GM19438 (cell line): Measurements from ENCODE around the gene RUSF1.
A peak's percentile ranks its signal among the peaks of the same experiment; 100 is the strongest.

Experiments used
- ATAC-seq: cut with Tn5 transposase; IDR thresholded peaks from one replicate; pipeline ENCODE4 v1.9.1; 2021; ENCODE audit warnings: low read depth; ENCODE audit not compliant: unreplicated experiment

RUSF1 gene

DNA sequence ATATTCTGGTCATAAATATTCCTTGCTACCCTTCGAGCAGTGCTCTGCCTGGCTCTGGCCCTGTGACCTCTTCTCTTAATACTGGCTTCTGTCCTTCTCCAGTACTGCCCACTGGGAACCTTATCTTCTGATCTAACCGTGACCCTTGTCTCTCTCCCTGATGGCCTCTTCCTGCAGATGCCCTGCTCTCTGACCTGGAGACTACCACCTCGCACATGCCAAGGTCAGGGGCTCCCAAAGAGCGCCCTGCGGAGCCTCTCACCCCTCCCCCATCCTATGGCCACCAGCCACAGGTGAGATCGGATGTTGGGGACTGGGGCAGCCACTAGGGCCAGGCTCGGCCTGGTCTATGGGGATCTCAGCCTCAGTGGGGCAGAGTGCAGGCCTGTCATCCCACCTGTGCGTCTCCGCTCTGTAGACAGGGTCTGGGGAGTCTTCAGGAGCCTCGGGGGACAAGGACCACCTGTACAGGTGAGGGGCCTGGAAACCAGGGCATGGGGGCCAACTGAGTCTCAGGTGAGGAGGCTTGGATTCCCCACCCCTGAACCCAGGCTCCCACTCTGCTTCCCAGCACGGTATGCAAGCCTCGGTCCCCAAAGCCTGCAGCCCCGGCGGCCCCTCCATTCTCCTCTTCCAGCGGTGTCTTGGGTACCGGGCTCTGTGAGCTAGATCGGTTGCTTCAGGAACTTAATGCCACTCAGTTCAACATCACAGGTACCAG, 34.8 kb downstream of the RUSF1 start:
- no peak for ATAC-seq

DNA sequence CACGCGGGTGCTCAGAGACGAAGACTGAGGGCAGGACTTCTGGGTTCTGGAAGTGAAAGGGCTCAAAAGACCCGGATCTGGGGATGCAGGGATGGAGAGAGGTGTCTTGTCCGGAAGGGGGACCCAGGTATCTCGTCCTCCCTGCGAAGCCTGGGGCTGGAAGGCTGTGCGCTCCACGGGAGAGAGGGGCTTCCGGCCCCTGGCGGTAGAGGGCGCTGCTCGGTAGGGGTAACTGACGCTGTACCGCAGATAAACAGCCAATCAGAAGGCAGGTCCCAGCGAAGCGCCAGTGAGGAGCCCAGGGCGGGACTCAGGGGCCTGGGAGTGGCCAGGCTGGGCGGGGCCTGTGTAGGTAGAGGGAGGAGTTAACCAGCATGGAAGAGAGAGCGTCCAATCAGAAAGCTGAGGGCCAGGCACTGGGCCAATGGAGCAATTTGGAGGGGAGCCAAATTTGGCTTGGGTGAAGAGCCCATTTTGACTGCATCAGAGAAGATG, 35.4 kb downstream of the RUSF1 start:
- no peak for ATAC-seq

DNA sequence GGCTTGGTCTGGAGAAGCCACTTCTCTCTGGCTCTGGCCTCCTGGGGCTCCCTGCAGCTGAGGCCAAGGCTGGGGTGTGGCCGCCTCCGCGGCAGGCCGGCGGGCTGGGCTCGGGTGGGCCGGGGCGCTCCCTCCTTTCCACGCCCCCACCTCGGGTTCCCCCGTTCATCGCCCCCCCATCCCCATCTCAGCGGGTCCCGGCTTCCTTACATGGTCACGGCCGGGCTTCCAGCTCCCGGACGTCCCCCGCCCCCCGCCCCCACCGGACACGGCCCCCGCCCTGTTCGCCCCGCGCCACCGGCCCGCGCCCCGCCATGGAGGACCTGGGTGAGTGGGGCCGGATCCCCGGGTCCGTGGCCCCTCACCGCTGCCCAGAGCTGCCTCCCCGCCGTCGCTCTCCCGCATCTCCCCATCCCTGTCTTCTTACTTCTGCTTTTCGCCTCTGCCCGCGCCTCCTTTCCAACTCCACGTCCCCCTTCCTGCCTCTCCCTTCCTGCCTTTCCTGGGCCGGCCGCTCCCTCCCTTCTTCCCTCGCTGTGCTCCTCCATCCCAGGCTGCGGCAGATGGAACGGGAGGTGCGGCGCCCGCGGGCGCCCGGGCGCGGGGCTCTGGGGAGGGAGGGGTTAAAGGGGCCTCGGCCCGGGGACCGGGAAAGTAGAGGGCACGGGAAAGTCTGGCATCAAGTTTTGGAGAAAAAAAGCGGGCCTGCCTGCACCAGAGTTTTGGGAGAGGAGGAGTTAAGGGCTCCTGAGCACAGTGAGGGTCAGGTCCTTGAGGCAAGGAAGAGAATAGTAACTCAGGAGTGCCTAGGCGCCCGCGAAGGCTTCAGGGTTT, 36.1 kb downstream of the RUSF1 start, which contains the start of gene TGFB1I1:
TGFB1I1 (plus strand) TSS at position 278 of the 834 bp plus-strand sequence; CDS start at position 315, 37 bp downstream.
- ATAC-seq = no peak

DNA sequence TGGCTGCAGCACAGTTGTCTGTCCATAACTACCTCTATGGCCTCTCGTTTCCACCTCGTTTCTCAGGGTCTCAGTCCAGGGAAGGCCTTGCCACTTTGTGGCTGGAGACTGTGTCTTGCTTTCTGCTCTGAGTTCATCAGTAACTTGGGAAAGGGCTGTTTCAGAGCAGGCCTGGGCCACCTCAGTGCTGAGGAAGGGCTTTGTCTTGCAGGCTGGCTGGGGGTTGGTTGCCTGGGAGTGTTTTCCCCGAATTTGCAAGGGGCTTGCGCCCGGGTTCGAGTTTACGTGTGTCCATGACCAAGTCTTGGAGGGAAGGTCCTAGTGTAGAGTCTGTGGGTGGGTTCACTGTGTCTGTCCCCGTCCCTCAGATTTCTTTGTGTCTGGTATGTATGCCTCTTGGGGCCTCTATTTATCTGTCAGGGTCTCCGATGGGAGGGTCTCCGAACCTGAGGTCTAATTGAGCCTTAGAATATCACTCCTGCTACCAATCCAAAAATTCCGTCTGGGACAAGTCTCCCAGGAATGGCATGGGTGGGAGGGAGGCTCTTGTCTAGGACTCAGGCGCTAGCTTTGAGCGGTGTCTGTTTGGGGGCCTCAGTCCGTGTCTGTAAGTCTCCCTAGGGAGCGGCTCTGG, 36.8 kb downstream of the RUSF1 start:
- ATAC-seq = no peak

DNA sequence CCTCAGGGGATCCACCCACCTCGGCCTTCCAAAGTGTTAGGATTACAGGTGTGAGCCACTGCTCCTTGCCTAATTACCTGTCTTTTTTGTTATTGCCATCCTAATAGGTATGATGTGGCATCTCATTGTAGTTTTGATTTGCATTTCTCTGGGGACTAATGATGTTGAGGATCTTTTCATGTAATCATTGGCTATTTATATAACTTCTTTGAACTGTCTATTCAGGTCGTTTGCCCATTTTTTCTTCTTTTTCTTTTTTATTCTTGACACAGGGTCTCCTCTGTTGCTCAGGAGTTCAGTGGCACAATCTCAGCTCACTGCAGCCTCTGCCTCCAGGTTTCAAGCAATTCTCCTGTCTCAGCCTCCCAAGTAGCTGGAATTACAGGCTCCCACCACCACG, 37.6 kb downstream of the RUSF1 start:
- ATAC-seq = no peak

DNA sequence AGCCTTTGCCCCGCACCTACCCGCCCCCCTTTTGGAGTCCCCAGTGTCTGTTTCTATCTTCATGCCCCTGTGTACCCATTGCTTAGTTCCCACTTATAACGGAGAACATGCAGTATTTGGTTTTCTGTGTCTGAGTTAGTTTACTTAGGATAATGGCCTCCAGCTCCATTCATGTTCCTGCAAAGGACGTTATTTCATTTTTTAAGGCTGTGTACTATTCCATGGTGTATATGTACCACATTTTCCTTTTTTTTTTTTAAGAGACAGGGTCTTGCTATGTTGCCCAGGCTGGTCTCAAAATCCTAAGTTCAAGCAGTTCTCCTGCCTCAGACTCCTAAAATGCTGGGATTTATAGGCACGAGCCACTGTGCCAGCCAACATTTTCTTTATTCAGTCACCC, 40.3 kb downstream of the RUSF1 start:
- no peak for ATAC-seq

DNA sequence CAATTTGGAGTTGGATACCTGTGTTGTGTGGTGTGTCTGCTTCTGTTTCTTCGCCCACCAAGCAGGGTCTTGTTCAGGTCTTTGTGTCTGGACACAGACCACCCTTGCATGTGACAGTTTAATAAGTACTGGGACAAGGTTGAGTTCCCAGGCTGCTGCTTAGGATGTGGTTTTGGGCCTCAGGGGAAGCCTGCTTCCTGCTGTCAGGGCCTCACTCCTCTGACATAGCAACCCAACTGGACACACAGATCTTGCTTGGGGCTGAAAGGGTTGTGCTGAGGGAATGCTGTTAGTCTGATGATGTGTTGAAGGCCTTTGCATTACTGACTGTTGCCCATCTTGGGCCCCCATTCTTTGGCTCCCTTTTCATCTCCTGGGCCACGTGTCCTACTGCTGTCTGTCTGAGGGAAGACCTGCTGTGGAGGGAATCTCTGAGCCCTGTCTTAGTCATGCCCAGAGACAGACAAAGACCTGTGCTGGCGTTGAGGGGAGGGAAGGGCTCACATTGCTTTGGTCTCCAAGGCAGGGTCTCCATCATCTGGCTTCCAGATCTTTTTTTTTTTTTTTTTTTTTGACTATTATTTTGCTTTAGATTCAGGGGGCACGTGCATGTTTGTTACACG, 40.9 kb downstream of the RUSF1 start:
- peak; percentile 80 for ATAC-seq

DNA sequence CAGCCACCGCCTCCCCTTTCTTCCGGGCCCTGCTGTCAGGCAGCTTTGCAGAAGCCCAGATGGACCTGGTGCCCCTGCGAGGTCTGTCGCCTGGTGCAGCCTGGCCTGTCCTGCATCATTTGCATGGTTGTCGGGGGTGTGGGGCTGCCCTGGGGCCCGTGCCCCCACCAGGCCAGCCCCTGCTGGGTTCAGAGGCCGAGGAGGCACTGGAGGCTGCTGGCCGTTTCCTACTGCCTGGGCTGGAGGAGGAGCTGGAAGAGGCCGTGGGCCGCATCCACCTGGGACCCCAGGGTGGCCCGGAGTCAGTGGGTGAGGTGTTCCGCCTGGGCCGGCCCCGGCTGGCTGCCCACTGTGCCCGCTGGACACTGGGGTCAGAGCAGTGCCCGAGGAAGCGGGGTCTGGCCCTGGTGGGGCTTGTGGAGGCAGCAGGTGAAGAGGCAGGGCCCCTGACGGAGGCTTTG, 41.8 kb downstream of the RUSF1 start:
- no peak for ATAC-seq

DNA sequence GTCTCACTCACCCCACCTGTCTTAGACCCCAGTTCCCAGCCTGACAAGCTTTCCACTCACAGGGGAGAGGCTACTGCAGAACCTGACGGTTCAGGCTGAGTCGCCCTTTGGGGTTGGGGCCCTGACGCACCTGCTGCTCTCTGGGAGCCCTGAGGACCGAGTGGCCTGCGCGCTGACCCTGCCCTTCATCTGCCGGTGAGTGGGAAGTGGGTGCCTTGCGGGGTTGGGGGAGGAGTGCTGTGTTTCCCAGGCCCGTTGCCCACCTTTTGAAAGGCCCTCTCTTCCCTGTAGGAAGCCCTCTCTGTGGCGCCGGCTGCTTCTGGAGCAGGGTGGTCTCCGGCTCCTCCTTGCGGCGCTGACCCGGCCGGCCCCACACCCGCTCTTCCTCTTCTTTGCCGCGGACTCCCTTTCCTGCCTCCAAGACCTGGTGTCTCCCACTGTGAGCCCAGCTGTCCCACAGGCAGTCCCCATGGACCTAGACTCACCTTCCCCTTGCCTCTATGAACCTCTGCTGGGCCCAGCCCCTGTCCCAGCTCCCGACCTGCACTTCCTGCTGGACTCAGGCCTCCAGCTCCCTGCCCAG, 42.3 kb downstream of the RUSF1 start:
- no peak for ATAC-seq

DNA sequence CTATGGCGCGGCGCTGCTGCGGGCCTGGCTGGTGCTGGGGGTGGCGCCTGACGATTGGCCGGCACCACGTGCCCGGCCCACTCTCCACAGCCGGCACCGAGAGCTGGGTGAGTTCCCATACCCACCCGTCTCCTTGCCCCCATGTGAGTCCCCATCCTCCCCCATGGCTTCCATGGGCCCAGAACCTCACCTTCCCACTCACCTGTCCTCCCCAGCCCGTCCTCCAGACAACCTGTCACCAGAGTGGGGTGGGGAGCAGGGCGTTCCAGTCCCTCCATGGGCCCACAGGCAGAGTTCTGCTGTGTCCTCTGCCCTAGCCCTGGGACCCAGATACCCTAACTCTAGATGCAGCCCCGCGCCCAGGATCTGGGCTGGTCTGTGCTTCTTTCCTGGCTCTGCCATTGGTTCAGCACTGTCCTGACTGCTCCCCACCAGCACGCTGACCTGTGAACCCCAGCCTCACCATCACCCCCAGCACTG, 43.4 kb downstream of the RUSF1 start:
- ATAC-seq = no peak

DNA sequence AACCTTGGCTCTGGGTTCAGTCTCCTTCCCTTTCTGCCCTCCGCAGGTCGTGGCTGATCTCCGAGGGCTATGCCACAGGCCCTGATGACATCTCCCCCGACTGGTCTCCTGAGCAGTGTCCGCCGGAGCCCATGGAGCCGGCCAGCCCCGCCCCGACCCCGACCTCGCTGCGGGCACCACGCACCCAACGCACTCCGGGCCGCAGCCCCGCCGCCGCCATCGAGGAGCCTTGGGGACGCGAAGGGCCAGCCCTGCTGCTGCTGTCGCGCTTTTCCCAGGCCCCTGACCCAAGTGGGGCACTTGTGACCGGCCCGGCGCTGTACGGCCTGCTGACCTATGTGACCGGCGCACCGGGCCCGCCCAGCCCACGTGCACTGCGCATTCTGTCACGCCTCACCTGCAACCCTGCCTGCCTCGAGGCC, 43.8 kb downstream of the RUSF1 start:
- no peak for ATAC-seq

DNA sequence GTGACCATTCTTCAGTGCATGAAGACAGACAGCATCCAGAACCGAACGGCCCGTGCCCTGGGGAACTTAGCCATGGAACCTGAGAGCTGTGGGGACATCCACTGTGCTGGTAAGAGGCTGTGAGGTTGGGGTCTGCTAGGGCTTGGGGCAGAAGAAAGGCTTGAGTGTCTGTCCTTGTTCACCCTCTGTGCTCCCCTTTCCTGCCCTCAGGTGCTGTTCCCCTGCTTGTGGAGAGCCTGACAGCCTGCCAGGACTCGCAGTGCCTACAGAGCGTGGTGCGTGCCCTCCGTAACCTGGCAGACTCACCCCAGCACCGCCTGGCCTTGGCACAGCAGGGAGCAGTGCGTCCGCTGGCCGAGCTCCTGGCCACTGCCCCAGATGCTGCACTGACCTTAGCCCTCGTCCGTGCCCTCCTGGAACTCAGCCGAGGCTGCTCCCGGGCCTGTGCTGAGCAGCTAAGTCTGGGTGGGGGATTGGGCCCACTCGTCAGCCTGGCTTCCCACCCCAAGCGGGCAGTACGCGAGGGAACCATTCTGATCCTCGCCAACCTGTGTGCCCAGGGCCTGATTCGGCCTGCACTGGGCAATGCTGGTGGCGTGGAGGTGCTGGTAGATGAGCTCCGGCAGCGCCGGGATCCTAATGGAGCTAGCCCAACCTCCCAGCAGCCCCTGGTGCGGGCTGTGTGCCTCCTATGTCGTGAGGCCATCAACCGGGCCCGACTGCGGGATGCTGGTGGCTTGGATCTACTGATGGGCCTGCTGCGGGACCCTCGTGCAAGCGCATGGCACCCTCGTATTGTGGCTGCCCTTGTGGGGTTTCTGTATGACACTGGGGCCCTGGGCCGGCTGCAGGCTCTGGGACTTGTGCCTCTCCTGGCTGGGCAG, 46.0 kb downstream of the RUSF1 start:
- ATAC-seq = no peak

DNA sequence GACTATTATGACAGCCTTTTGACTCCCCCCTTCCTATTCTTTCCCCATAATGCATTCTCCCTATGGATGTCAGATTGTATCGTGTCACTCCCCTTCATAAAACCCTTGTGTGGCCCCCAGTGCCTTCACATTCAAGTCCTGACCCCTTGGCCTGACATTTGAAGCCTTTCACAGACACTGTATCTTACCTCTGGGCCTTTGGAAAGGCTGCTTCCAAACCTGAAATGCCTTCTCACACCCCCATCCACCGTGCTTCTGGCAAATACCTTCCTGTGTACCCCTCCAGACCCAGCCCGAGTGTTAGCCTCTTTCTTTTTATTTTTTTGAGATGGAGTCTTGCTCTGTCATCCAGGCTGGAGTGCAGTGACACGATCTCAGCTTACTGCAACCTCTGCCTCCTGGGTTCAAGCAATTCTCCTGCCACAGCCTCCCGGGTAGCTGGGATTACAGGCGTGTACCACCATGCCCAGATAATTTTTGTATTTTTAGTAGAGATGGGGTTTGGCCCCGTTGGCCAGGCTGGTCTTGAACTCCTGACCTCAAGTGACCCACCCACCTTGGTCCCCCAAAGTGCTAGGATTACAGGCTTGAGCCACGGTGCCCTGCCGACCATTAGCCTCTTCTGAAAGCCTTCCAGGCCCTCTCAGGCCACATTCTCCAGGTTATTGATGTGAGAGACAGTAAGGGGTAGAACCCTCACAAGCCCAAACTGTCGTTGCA, 46.8 kb downstream of the RUSF1 start:
- ATAC-seq = no peak

DNA sequence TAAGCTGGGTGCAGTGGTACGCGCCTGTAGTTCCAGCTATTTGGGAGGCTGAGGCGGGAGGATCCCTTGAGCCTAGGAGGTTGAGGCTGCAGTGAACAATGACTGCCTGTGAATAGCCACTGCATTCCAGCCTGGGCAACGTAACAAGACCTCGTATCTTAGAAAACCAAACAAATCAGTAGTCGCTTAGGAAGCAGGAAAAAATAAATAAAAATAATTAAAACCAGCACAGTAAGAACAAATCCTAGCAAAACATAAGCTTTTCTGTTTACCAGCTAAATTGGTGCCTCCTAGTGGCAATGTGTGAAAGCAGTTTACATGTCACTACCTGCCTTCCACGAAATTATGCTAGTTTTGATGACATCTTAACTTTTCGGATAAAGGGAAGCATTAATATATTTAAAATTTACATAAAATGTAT, 47.6 kb downstream of the RUSF1 start:
- no peak for ATAC-seq

DNA sequence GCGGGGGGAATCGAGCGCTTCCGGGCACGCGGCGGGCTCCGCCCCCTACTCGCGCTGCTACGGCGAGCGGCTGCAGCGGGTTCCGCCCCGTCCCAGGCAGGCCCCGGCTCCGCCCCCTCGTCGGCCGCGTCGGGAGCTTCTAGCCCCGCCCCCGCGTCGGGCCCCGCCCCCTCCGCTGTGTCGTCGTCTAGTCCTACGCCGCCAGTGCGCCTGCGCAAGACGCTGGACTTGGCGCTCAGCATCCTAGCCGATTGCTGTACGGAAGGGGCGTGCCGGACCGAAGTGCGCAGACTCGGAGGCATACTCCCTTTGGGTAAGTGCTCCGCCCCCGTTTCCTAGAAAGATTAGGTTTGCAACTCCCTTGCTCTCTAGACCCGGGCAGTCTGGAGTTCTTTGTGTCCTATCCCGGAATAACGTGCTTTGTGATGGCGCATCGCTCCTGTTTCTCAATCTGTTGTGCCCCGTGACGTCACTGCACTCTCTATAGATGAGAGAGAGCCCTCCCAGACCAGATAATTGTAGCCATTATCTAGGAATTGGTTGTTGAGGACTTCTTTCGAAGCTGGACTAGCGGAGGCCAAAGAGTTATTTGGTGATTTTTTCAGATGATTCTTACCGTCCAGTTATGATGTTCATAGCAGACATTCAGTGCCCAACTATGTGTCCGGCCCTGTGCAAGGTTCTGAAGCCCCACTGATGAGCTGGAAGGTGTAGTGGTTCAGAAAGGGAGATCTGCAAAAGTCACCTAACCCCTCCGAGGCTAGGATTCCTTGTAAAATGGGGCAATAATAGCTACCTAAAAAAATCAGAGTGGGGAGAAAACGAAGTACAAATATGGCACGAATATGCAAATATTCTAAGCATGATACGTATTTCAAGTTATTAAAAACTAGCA, 48.3 kb downstream of the RUSF1 start:
- ATAC-seq = peak; percentile 68

DNA sequence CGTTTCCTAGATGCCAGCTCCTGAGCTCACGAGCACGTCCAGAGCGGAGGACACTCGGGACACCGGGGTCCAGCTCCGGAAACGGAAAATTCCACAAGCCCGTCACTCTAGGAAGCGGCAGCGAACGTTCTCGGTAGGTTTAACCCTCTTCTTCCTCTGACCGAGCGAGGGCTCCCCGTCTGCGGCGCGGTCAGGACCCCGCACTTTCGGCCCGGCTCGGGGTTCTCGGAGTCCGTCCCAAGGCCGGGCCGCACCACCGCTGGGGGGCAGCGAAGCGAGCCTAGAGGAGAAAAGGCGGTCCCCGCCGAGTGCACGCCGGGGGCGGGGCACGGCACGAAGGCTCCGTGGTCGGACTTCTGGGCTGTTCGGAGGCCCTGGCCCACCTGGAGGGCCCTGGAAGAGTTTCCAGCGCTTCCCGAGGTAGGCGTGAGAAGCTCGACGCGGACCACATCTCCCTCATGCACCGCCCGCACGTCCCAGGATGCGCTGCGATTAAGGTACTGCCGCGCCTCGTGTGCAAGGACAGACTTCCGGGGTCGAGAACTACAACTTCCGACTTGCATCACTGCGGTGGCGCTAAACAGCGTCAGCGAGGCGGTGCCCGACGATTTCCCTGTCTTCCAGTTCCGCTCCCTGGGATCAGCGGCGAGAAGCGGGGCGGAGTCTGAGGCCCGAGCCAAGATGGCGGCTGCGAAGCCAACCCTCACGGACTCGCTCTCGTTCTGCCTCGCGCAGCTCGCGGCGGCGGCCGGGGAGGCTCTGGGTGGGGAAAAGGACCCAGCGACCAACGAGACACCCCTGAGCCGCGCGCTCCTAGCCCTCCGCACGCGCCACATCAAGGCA, 49.1 kb downstream of the RUSF1 start, which contains the start of gene ARMC5:
ARMC5 (plus strand) TSS at position 658 of the 843 bp plus-strand sequence; CDS start at position 682, 24 bp downstream.
- peak; percentile 69 for ATAC-seq
